Smooth muscle cell of bladder (primary cell): ENCODE results near the gene USP17L22. TPM values are rescaled to one million over a fixed set of nuclear protein-coding genes. Genes with fewer than 3 reads are reported as not detected.

Experiments used
- total RNA-seq: library from RNA; depleted of rRNA; stranded (reverse); fragments of >200 nt; gene quantifications from 2 replicates; pipeline ENCODE4 v1.2.3, GENCODE V29; 2014

Gene USP17L22
- total RNA-seq, result not detected in 2 replicates

GRCh38 chr4:9267319-9267718 is at the start of gene USP17L22:
TSS of gene USP17L22 (plus strand) at chr4:9267619. CDS start at chr4:9267619, 0 bp downstream.

GRCh38 chr4:9219852-9220251 is 47.6 kb upstream of the USP17L22 start, which contains the start of gene USP17L12:
TSS of gene USP17L12 (plus strand) at chr4:9220152. CDS start at chr4:9220152, 0 bp downstream.

GRCh38 chr4:9224596-9224995 is 42.8 kb upstream of the USP17L22 start, which contains the start of gene USP17L13:
TSS of gene USP17L13 (plus strand) at chr4:9224896. CDS start at chr4:9224896, 0 bp downstream.

GRCh38 chr4:9234085-9234484 is 33.3 kb upstream of the USP17L22 start, which contains the start of gene USP17L15:
TSS of gene USP17L15 (plus strand) at chr4:9234385. CDS start at chr4:9234385, 0 bp downstream.

GRCh38 chr4:9243579-9243978 is 23.8 kb upstream of the USP17L22 start, which contains the start of gene USP17L17:
TSS of gene USP17L17 (plus strand) at chr4:9243879. CDS start at chr4:9243879, 0 bp downstream.

GRCh38 chr4:9247953-9248680 is 19.3 kb upstream of the USP17L22 start, which contains the start of gene USP17L18:
TSS of gene USP17L18 (plus strand) at chr4:9248630. CDS start at chr4:9248630, 0 bp downstream.

GRCh38 chr4:9253078-9253477 is 14.3 kb upstream of the USP17L22 start, which contains the start of gene USP17L19:
TSS of gene USP17L19 (plus strand) at chr4:9253378. CDS start at chr4:9253378, 0 bp downstream.

GRCh38 chr4:9257824-9258223 is 9.6 kb upstream of the USP17L22 start, which contains the start of gene USP17L20:
TSS of gene USP17L20 (plus strand) at chr4:9258124. CDS start at chr4:9258124, 0 bp downstream.

GRCh38 chr4:9262572-9262971 is 4.8 kb upstream of the USP17L22 start, which contains the start of gene USP17L21:
TSS of gene USP17L21 (plus strand) at chr4:9262872. CDS start at chr4:9262872, 0 bp downstream.

Other genes with a start within 250 kb of the USP17L22 start
- gene FAM90A26, start 97.2 kb upstream of the USP17L22 start, total RNA-seq, result not detected in 2 replicates
- gene USP17L10, start 57.0 kb upstream of the USP17L22 start, total RNA-seq, result not detected in 2 replicates
- gene USP17L11, start 52.2 kb upstream of the USP17L22 start, total RNA-seq, result under 0.01 TPM in 1 of 2 replicates, not detected in the other
- not detected in 2 replicates for gene USP17L12, start 47.5 kb upstream of the USP17L22 start, total RNA-seq
- gene USP17L13, start 42.7 kb upstream of the USP17L22 start, total RNA-seq, result not detected in 2 replicates
- not detected in 2 replicates for gene USP17L15, start 33.2 kb upstream of the USP17L22 start, total RNA-seq
- gene USP17L17, start 23.7 kb upstream of the USP17L22 start, total RNA-seq, result not detected in 2 replicates
- gene USP17L18, start 19.0 kb upstream of the USP17L22 start, total RNA-seq, result not detected in 2 replicates
- not detected in 2 replicates for gene USP17L19, start 14.2 kb upstream of the USP17L22 start, total RNA-seq
- not detected in 2 replicates for gene USP17L20, start 9.5 kb upstream of the USP17L22 start, total RNA-seq
- gene USP17L21, start 4.7 kb upstream of the USP17L22 start, total RNA-seq, result not detected in 2 replicates
- gene USP17L24, start 57.5 kb downstream of the USP17L22 start, total RNA-seq, result not detected in 2 replicates
- gene USP17L25, start 62.3 kb downstream of the USP17L22 start, total RNA-seq, result not detected in 2 replicates
- not detected in 2 replicates for gene USP17L26, start 67.0 kb downstream of the USP17L22 start, total RNA-seq
- gene USP17L5, start 71.8 kb downstream of the USP17L22 start, total RNA-seq, result not detected in 2 replicates
- gene USP17L27, start 76.5 kb downstream of the USP17L22 start, total RNA-seq, result not detected in 2 replicates
- gene USP17L28, start 81.3 kb downstream of the USP17L22 start, total RNA-seq, result not detected in 2 replicates
- gene USP17L29, start 86.0 kb downstream of the USP17L22 start, total RNA-seq, result not detected in 2 replicates
- gene USP17L30, start 95.5 kb downstream of the USP17L22 start, total RNA-seq, result not detected in 2 replicates
- not detected in 2 replicates for gene DEFB131A, start 176.8 kb downstream of the USP17L22 start, total RNA-seq